HG02610 (cell line): ENCODE measurements around the gene CCDC68.

Source experiments
- ATAC-seq: cut with Tn5 transposase; IDR thresholded peaks from one replicate; pipeline ENCODE4 v1.9.1; 2021; ENCODE audit warnings: mild to moderate bottlenecking, moderate library complexity; ENCODE audit not compliant: unreplicated experiment

CCDC68 gene

DNA sequence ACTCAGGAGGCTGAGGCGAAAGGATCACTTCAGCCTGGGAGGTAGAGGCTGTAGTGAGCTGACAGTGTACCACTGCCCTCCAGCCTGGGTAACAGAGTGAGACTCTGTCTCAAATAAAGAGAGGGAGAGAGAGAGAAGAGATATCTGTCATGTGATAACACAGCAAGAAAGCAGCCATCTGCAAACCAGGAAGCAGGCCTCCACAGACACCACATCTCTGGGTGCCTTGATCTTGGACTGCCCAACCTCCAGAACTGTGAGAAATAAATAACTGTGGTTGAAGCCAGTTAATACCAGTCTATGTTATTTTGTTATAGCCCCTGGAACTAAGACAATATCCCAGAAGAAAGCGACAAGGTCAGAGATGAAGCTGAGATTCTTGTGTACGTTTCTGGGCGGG, 2.6 kb upstream of the CCDC68 start:
- ATAC-seq, result no peak

DNA sequence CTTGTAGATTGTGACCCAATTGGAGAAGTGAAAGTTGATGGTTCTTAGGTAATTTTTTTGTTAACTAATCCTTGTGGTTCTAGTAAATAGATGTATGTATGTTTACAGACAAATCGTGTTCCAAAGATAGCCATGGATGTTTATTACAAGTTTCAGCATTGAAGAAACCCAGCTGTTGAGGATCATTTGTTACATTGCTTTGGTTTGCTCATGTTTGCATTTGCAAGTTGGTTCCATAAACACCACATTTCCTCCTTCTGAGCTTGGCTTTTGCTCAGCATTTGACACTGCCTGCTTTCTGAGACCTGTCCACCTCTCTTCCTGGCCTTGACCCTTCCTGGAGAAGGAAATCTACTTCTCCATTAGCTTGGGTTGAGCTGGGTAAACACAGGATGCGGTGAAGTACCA, 1.8 kb upstream of the CCDC68 start:
- no peak for ATAC-seq

DNA sequence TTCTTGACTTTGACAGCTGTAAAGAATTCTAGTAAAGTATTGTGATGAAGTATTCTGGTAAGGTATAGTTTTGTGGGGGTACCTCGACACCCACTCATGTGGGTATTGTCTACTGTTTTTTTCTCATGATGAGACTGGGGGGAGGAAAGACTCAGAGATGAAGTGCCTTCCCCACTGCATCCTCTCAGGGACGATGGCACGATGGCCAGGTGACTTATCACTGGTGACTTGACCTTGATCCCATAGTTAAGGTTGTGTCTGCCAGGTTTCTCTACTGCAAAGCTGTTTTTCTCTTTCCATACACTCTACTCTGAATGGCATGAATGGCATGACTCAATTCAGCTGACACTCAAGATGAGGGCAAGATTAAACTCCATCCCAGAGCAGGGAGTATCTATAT, 936 bp upstream of the CCDC68 start:
- no peak for ATAC-seq

- ATAC-seq, result no peak
Observed at GRCh38 chr18:54957996-54958395, 1.3 kb downstream of the CCDC68 start.

GRCh38 chr18:54957296-54957832, 1.9 kb downstream of the CCDC68 start:
- ATAC-seq, result no peak

DNA sequence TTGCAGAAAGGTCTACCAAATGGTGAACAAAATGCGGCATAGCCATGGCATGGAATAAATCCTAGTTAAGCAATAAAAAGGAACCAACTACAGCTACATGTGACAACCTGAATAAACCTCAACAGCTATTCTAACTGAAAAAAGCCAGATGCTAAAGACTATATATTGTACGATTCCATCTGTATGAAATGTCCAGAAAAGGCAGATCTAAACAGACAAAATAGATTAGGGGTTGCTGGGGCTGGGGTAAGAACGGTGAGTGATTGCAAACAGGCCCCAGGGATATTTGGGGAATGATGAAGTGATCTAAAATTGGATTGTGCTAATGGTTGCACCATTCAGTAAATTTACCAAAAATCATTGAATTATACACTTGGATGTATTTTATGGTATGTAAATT, 2.8 kb downstream of the CCDC68 start:
- ATAC-seq, result no peak

GRCh38 chr18:54952026-54952425, 7.2 kb downstream of the CCDC68 start:
- ATAC-seq, result no peak

- ATAC-seq, result no peak
Observed at GRCh38 chr18:54950221-54950620, 9.0 kb downstream of the CCDC68 start.

GRCh38 chr18:54949588-54949987, 9.7 kb downstream of the CCDC68 start:
- ATAC-seq, result no peak

GRCh38 chr18:54948350-54948837, 10.9 kb downstream of the CCDC68 start:
- no peak for ATAC-seq

GRCh38 chr18:54947091-54947490, 12.2 kb downstream of the CCDC68 start:
- ATAC-seq, result no peak

GRCh38 chr18:54946149-54946581, 13.1 kb downstream of the CCDC68 start:
- peak; percentile 83 for ATAC-seq

DNA sequence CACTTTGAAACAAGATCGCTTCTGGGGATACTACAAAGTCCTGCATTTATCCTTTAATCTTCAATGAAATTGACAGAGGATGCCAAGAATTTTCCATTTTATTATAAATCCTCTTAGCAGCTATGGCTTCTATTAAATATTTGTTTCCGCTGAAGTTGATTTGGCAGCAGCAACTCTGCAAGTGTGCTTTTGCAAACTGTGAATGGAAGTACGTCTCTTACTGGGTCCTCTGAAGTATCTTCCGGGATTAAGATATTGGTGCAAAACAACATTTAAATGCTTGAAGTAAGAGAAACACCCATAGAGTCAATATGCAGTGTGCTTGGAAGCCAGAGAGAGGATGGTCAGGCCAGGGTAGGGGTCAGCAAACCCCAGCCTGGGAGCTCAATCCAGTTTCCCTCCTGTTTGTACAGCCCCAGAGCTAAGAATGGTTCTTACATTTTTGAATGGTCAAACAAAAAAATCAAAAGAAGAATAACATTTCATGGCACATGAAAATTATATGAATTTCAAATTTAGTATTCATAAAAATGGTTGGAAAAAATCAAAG, 13.6 kb downstream of the CCDC68 start:
- ATAC-seq, result no peak

DNA sequence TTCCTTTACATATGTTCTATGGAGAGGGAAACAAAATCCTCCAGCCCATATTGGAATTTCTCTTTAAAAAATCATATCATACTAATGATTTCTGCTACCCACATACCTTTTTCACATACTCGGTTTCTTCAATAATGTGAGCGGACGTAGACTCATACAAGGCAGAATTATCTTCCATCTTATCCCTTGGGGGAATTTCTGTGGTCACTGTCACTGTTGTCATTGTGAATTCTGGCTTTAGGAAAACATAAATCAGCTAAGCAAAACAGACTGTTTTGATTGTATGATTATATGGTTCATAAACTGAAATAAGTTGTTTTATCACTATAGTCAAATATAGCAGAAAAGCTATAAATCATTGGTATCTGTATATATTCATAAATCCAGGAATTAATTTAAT, 16.7 kb downstream of the CCDC68 start:
- ATAC-seq, result no peak

- ATAC-seq, result no peak
Observed at GRCh38 chr18:54942144-54942543, 17.1 kb downstream of the CCDC68 start.

GRCh38 chr18:54939361-54939917, 19.8 kb downstream of the CCDC68 start:
- no peak for ATAC-seq

DNA sequence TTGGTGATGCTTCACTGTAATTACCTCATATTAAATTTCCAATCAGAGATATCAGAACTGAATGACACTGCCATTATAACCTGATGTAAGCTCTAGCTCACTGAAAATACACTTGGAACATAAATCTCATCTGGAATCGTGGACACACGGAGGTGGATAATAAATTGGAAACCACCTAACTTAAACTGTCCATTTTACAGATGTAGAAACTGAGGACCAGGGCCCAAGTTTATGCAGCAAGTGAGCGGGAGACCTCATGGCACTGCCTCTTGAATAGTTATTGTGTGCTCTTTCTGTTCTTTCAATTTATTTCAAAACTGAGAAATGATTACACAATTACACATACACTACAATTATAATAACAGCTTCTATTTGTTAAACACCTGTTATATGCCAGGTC, 20.8 kb downstream of the CCDC68 start:
- no peak for ATAC-seq

GRCh38 chr18:54932472-54932871, 26.8 kb downstream of the CCDC68 start:
- no peak for ATAC-seq

DNA sequence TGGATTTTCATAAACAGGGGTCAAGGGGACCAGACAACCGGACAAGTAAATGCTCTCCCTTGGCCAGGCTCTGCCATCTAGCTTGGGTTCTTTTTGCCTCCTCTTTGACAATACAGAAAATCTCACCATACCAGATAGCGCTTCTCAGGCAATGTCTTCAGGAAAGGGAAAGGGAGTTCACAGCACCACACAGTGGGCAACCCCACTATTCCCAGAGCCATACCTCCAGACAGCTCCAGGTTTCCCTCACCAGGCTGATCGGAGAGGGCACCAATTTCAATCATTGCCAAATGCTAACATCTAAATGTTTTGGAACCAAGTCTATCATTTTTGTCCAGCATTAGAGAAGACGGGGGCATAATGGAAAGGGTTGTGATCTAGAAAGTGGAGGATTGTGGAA, 28.1 kb downstream of the CCDC68 start:
- no peak for ATAC-seq

DNA sequence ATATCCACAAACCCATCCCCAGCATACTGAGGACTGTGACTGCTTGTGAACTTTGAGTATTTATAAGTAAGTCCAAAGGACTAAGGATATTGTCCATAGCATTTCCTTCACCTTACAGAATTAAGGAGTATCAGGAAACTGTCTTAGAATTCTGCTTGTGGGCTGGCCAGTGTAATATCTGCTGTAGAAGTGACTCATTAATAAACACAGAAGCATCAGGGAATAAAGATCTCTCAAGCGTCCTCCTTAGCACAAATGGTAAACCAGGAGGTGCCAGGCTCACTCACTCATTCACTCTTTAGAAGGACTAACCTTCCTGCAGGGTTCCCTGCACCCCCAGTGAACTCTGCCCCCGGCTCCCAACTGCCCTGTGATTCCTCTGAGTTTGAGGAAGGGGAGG, 31.0 kb downstream of the CCDC68 start:
- no peak for ATAC-seq

GRCh38 chr18:54926593-54927325, 32.5 kb downstream of the CCDC68 start:
- ATAC-seq, result no peak

DNA sequence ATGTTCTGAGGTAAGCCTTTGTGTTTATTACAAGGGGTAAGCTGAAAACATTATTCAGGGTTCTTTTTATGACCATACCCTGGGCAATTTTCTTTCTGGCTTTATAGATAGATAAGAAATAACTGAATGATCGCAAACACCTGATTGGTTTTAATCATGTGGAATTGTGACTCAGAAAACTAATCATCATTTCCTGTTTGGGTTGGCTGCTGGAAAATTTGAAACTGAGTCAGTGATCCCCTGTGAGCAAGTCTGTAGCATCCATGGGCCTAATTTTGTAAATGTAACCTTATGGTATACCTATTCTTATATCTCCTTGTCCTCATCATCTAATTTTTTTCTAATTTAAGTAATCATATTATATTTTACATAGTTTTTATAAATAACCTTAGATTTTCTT, 34.3 kb downstream of the CCDC68 start:
- ATAC-seq, result no peak
